Activated B cell treated with CpG ODN at 0.5 μM for 24 hours (primary cell): Measurements from ENCODE around the gene SYNE3. TPM values are rescaled to one million over a fixed set of nuclear protein-coding genes. Genes with fewer than 3 reads are reported as not detected.

Source experiments
- ATAC-seq: fragments of 200-7000 bp; cut with Tn5 transposase; one replicate; pipeline ENCODE4 v1.10.0; 2021; ENCODE audit warnings: low read depth, mild to moderate bottlenecking, moderate library complexity
- CTCF ChIA-PET: fragments of 350-600 bp; sonication (Branson Sonifier 250); formaldehyde crosslinking; loops from one replicate; lab custom pipeline; 2021; ENCODE audit warnings: antibody characterized with exemption; lab: Charles Lee
- POLR2A ChIA-PET: fragments of 350-600 bp; sonication (Branson Sonifier 250); formaldehyde crosslinking; loops from one replicate; lab custom pipeline; 2021; ENCODE audit warnings: antibody characterized with exemption; lab: Charles Lee
- DNase-seq: peaks from one replicate; pipeline ENCODE4 v3.0.0; 2022
- H3K27ac Mint-ChIP-seq: one replicate; pipeline ENCODE4 v1.8.0; 2020; ENCODE audit warnings: mixed read lengths
- H3K27me3 Mint-ChIP-seq: one replicate; pipeline ENCODE4 v1.8.0; 2021; ENCODE audit warnings: mixed read lengths
- H3K36me3 Mint-ChIP-seq: one replicate; pipeline ENCODE4 v1.8.0; 2021; ENCODE audit warnings: low read depth, mixed read lengths
- H3K4me1 Mint-ChIP-seq: one replicate; pipeline ENCODE4 v1.8.0; 2021; ENCODE audit warnings: mixed read lengths
- H3K4me3 Mint-ChIP-seq: one replicate; pipeline ENCODE4 v1.8.0; 2020; ENCODE audit warnings: mild to moderate bottlenecking, mixed read lengths
- H3K9me3 Mint-ChIP-seq: one replicate; pipeline ENCODE4 v1.8.0; 2020; ENCODE audit warnings: mixed read lengths
- CTCF ChIP-seq: fragments of 200-600 bp; IDR thresholded peaks from one replicate; pipeline ENCODE4 v1.8.0; 2022; ENCODE audit warnings: antibody characterized with exemption, mild to moderate bottlenecking
- intact Hi-C: fragments of 100-400 bp; cut with micrococcal nuclease; formaldehyde crosslinking; loops from one replicate; pipeline ENCODE4 v1.15.1; 2024
- total RNA-seq: library from RNA; stranded (reverse); gene quantifications from 2 replicates; pipeline ENCODE4 v1.2.3, GENCODE V29; 2022

Gene SYNE3
- total RNA-seq, 1 donor from 2014 or later: 104 TPM

GRCh38 chr14:95494456-95494855, 22.0 kb downstream of the SYNE3 start:
- Mint-ChIP-seq H3K27me3 (no peaks in the 10 kb centered on the region), H3K36me3 (peaks cover 29% of the 10 kb centered on the region), H3K4me1 (peaks cover 85% of the 10 kb centered on the region), H3K4me3 (peak overlapping the region; percentile 11), H3K9me3 (no peaks in the 10 kb centered on the region), H3K27ac (peak overlapping the region; percentile 91)
- DNase-seq (no peak), ATAC-seq (no peak)
- ChIA-PET CTCF (interaction anchor here (1.1 kb wide), 1 partner anchor 52 kb away, joined by 3 read pairs; no protein-coding TSS in a partner anchor), POLR2A (interaction anchor here (2.7 to 5.3 kb wide), 2 partner anchors 10 to 23 kb away, joined by 11 to 113 read pairs; partner anchors contain the start of gene SYNE3)
- intact Hi-C loops: no loop called here
- no peak for TF ChIP-seq CTCF

DNA sequence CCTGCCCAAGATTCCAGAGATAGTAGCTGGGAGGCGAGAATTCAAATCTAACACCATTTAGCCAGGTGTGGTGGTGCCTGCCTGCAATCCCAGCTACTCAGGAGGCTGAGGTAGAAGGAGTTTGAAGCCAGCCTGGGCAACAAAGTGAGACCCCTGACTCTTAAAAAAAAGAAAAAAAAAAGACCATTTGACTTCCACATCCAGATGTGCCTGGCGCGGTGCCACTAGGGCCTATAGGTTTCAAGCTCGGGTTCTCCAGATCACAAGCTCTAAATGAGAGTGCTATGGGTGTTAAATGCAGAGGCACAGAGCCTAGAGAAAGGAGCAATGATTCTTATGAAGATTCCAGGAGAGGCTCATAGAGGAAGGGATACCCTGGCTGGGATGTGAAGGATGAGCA, 22.5 kb downstream of the SYNE3 start:
- ChIA-PET POLR2A (interaction anchor here (1.4 to 5.3 kb wide), 2 partner anchors 23 to 40 kb away, joined by 4 to 113 read pairs; partner anchors contain the start of gene SYNE3), CTCF (interaction anchor here (0.9 to 1.1 kb wide), 3 partner anchors 9 to 52 kb away, joined by 3 read pairs; no protein-coding TSS in a partner anchor)
- Mint-ChIP-seq H3K27ac (peak overlapping the region; percentile 91), H3K4me3 (peak overlapping the region; percentile 11), H3K27me3 (no peaks in the 10 kb centered on the region), H3K36me3 (peaks cover 25% of the 10 kb centered on the region), H3K4me1 (peaks cover 85% of the 10 kb centered on the region), H3K9me3 (no peaks in the 10 kb centered on the region)
- TF ChIP-seq CTCF: no peak
- intact Hi-C loops: no loop called here
- DNase-seq (no peak), ATAC-seq (no peak)

- POLR2A ChIA-PET: interaction anchor here (1.4 to 5.3 kb wide), 2 partner anchors 23 to 41 kb away, joined by 4 to 113 read pairs; partner anchors contain the start of gene SYNE3
- DNase-seq: no peak
- Mint-ChIP-seq H3K27ac (peak overlapping the region; percentile 50), H3K9me3 (no peaks in the 10 kb centered on the region), H3K4me3 (no peak overlapping the region), H3K36me3 (peaks cover 24% of the 10 kb centered on the region), H3K27me3 (no peaks in the 10 kb centered on the region), H3K4me1 (peaks cover 84% of the 10 kb centered on the region)
- no peak for TF ChIP-seq CTCF
- CTCF ChIA-PET: interaction anchor here (0.9 to 1.1 kb wide), 3 partner anchors 9 to 51 kb away, joined by 3 read pairs; no protein-coding TSS in a partner anchor
- no peak for ATAC-seq
- intact Hi-C loops: no loop called here
These were observed 22.9 kb downstream of the SYNE3 start for GRCh38 chr14:95493503-95493902.

- ChIA-PET POLR2A (no interaction called here), CTCF (no interaction called here)
- peaks cover 86% of the 10 kb centered on the region for H3K4me1 Mint-ChIP-seq
- intact Hi-C loops: no loop called here
- no peak for ATAC-seq
- no peak overlapping the region for H3K4me3 Mint-ChIP-seq
- peaks cover 27% of the 10 kb centered on the region for H3K36me3 Mint-ChIP-seq
- no peak for TF ChIP-seq CTCF
- H3K9me3 Mint-ChIP-seq: no peaks in the 10 kb centered on the region
- DNase-seq: no peak
- no peak overlapping the region for H3K27ac Mint-ChIP-seq
- no peaks in the 10 kb centered on the region for H3K27me3 Mint-ChIP-seq
These were observed 24.4 kb downstream of the SYNE3 start for GRCh38 chr14:95491936-95492608.

GRCh38 chr14:95490727-95491451, 25.6 kb downstream of the SYNE3 start:
- no peak overlapping the region for H3K4me3 Mint-ChIP-seq
- no peaks in the 10 kb centered on the region for H3K27me3 Mint-ChIP-seq
- ChIA-PET CTCF (interaction anchor here (0.6 to 1.0 kb wide), 2 partner anchors 29 to 36 kb away, joined by 3 to 4 read pairs; no protein-coding TSS in a partner anchor), POLR2A (interaction anchor here (1.0 to 1.8 kb wide), 2 partner anchors 10 to 25 kb away, joined by 3 to 6 read pairs; partner anchors contain the start of gene SYNE3)
- intact Hi-C loops: no loop called here
- ATAC-seq (no peak), DNase-seq (no peak)
- no peak overlapping the region for H3K27ac Mint-ChIP-seq
- H3K4me1 Mint-ChIP-seq: peaks cover 86% of the 10 kb centered on the region
- no peak for TF ChIP-seq CTCF
- H3K36me3 Mint-ChIP-seq: peaks cover 28% of the 10 kb centered on the region
- H3K9me3 Mint-ChIP-seq: no peaks in the 10 kb centered on the region
